ENCODE measurements around the gene FASTKD1. TPM values are rescaled to one million over a fixed set of nuclear protein-coding genes. Genes with fewer than 3 reads are reported as not detected.
"Not testable (repeated sequence)": the region's sequence is repeated elsewhere in the genome, so short reads cannot be mapped to it uniquely, and the experiment has no call there.

FASTKD1 gene
- polyA plus RNA-seq, 1 donor from 2014 or later: 15.1 TPM

- H3K27me3 Mint-ChIP-seq: no peaks in the 10 kb centered on the region
- H3K4me1 Mint-ChIP-seq: no peaks in the 10 kb centered on the region
- peaks cover 5% of the 10 kb centered on the region for H3K36me3 Mint-ChIP-seq
- no peak overlapping the region for H3K27ac Mint-ChIP-seq
- H3K9me3 Mint-ChIP-seq: no peaks in the 10 kb centered on the region
- H3K4me3 Mint-ChIP-seq: no peak overlapping the region
Observed at GRCh38 chr2:169540146-169540545, 33.5 kb downstream of the FASTKD1 start.

- not testable (repeated sequence) for H3K4me3 Mint-ChIP-seq, H3K27ac Mint-ChIP-seq, H3K9me3 Mint-ChIP-seq
Observed at GRCh38 chr2:169539460-169539859, 34.2 kb downstream of the FASTKD1 start.

GRCh38 chr2:169528271-169528701 lies 45.4 kb downstream of the FASTKD1 start:
- Mint-ChIP-seq H3K27ac (peak overlapping the region in 1 of 3 donors; percentile 4), H3K36me3 (peaks cover 2% of the 10 kb centered on the region), H3K4me1 (peaks cover 0 to 2% (median 0%) of the 10 kb centered on the region in 3 donors), H3K27me3 (no peaks in the 10 kb centered on the region), H3K9me3 (no peaks in the 10 kb centered on the region), H3K4me3 (no peak overlapping the region)

More at GRCh38 chr2:169539460-169539859, 34.2 kb downstream of the FASTKD1 start:
- not testable (repeated sequence) for H3K36me3 Mint-ChIP-seq, H3K4me1 Mint-ChIP-seq, H3K27me3 Mint-ChIP-seq

GRCh38 chr2:169526451-169526850 lies 47.2 kb downstream of the FASTKD1 start:
- Mint-ChIP-seq H3K4me1 (peaks cover 0 to 2% (median 0%) of the 10 kb centered on the region in 3 donors), H3K4me3 (no peak overlapping the region), H3K36me3 (peaks cover under 1% of the 10 kb centered on the region), H3K27me3 (no peaks in the 10 kb centered on the region), H3K9me3 (no peaks in the 10 kb centered on the region), H3K27ac (peak overlapping the region in 1 of 3 donors; percentile 10)

- Mint-ChIP-seq H3K27ac (no peak overlapping the region), H3K4me3 (no peak overlapping the region), H3K9me3 (no peaks in the 10 kb centered on the region), H3K36me3 (no peaks in the 10 kb centered on the region), H3K4me1 (peaks cover 0 to 2% (median 0%) of the 10 kb centered on the region in 3 donors), H3K27me3 (no peaks in the 10 kb centered on the region)
Observed at GRCh38 chr2:169525434-169525833, 48.2 kb downstream of the FASTKD1 start.

GRCh38 chr2:169523681-169524080 lies 50.0 kb downstream of the FASTKD1 start:
- Mint-ChIP-seq H3K27ac (peak overlapping the region in 1 of 3 donors; percentile 78), H3K27me3 (no peaks in the 10 kb centered on the region), H3K4me3 (no peak overlapping the region), H3K36me3 (no peaks in the 10 kb centered on the region), H3K4me1 (peaks cover 0 to 2% (median 0%) of the 10 kb centered on the region in 3 donors), H3K9me3 (no peaks in the 10 kb centered on the region)

- H3K4me1 Mint-ChIP-seq: no peaks in the 10 kb centered on the region
- no peak overlapping the region for H3K4me3 Mint-ChIP-seq
- H3K9me3 Mint-ChIP-seq: no peaks in the 10 kb centered on the region
- H3K27me3 Mint-ChIP-seq: no peaks in the 10 kb centered on the region
- no peaks in the 10 kb centered on the region for H3K36me3 Mint-ChIP-seq
- no peak overlapping the region for H3K27ac Mint-ChIP-seq
Observed at GRCh38 chr2:169520896-169521295, 52.8 kb downstream of the FASTKD1 start.

GRCh38 chr2:169516488-169516995 lies 57.1 kb downstream of the FASTKD1 start:
- H3K4me3 Mint-ChIP-seq: peak overlapping the region in 1 of 4 donors; percentile 28
- not testable (repeated sequence) for H3K9me3 Mint-ChIP-seq, H3K27ac Mint-ChIP-seq, H3K4me1 Mint-ChIP-seq, H3K36me3 Mint-ChIP-seq, H3K27me3 Mint-ChIP-seq

- not testable (repeated sequence) for H3K9me3 Mint-ChIP-seq, H3K4me1 Mint-ChIP-seq, H3K27me3 Mint-ChIP-seq, H3K27ac Mint-ChIP-seq, H3K36me3 Mint-ChIP-seq, H3K4me3 Mint-ChIP-seq
Observed at GRCh38 chr2:169514758-169515157, 58.9 kb downstream of the FASTKD1 start.

- no peak overlapping the region for H3K4me3 Mint-ChIP-seq
- H3K4me1 Mint-ChIP-seq: no peaks in the 10 kb centered on the region
- no peak overlapping the region for H3K27ac Mint-ChIP-seq
- H3K36me3 Mint-ChIP-seq: no peaks in the 10 kb centered on the region
- H3K27me3 Mint-ChIP-seq: peaks cover 2% of the 10 kb centered on the region
- H3K9me3 Mint-ChIP-seq: no peaks in the 10 kb centered on the region
Observed at GRCh38 chr2:169513926-169514325, 59.7 kb downstream of the FASTKD1 start.

- no peaks in the 10 kb centered on the region for H3K9me3 Mint-ChIP-seq
- no peak overlapping the region for H3K27ac Mint-ChIP-seq
- H3K36me3 Mint-ChIP-seq: no peaks in the 10 kb centered on the region
- no peaks in the 10 kb centered on the region for H3K4me1 Mint-ChIP-seq
- H3K4me3 Mint-ChIP-seq: no peak overlapping the region
- peaks cover 2% of the 10 kb centered on the region for H3K27me3 Mint-ChIP-seq
Observed at GRCh38 chr2:169513094-169513493, 60.6 kb downstream of the FASTKD1 start.

GRCh38 chr2:169512525-169512924 lies 61.1 kb downstream of the FASTKD1 start:
- Mint-ChIP-seq H3K36me3 (no peaks in the 10 kb centered on the region), H3K27me3 (peaks cover 2% of the 10 kb centered on the region), H3K9me3 (no peaks in the 10 kb centered on the region), H3K4me3 (no peak overlapping the region), H3K4me1 (no peaks in the 10 kb centered on the region), H3K27ac (no peak overlapping the region)

- Mint-ChIP-seq H3K27ac (no peak overlapping the region), H3K4me3 (no peak overlapping the region), H3K36me3 (no peaks in the 10 kb centered on the region), H3K9me3 (no peaks in the 10 kb centered on the region), H3K4me1 (no peaks in the 10 kb centered on the region), H3K27me3 (peaks cover 2% of the 10 kb centered on the region)
Observed at GRCh38 chr2:169511818-169512217, 61.8 kb downstream of the FASTKD1 start.

- Mint-ChIP-seq H3K27ac (no peak overlapping the region), H3K27me3 (peaks cover 2% of the 10 kb centered on the region), H3K36me3 (no peaks in the 10 kb centered on the region), H3K9me3 (no peaks in the 10 kb centered on the region), H3K4me1 (no peaks in the 10 kb centered on the region), H3K4me3 (no peak overlapping the region)
Observed at GRCh38 chr2:169510496-169510895, 63.2 kb downstream of the FASTKD1 start.

- Mint-ChIP-seq H3K27ac (no peak overlapping the region), H3K4me1 (no peaks in the 10 kb centered on the region), H3K4me3 (no peak overlapping the region), H3K36me3 (no peaks in the 10 kb centered on the region), H3K27me3 (peaks cover 2% of the 10 kb centered on the region), H3K9me3 (no peaks in the 10 kb centered on the region)
Observed at GRCh38 chr2:169509955-169510354, 63.7 kb downstream of the FASTKD1 start.

- Mint-ChIP-seq H3K36me3 (no peaks in the 10 kb centered on the region), H3K9me3 (no peaks in the 10 kb centered on the region), H3K4me3 (no peak within 1 kb of the TSS), H3K27ac (no peak within 1 kb of the TSS), H3K27me3 (peaks cover 2% of the 10 kb centered on the region), H3K4me1 (no peaks in the 10 kb centered on the region)
Observed at GRCh38 chr2:169509298-169509885, 64.3 kb downstream of the FASTKD1 start, which contains the start of gene KLHL41. KLHL41 (plus strand) TSS chr2:169509702; CDS start chr2:169509779, 77 bp downstream.
